NT2/D1 (cell line): ENCODE results near the gene HNRNPC.

Source experiments
- DNase-seq: peaks from one replicate; pipeline ENCODE4 v3.0.0-alpha.2; 2011; ENCODE audit warnings: low read depth, low spot score
- H3K27me3 ChIP-seq: 2 replicates; pipeline ENCODE4 v1.6.0; 2011; ENCODE audit warnings: mild to moderate bottlenecking; ENCODE audit not compliant: insufficient read length, insufficient read depth
- H3K36me3 ChIP-seq: 2 replicates; pipeline ENCODE4 v1.6.1; 2011; ENCODE audit warnings: mild to moderate bottlenecking, low read length, mixed read lengths; ENCODE audit not compliant: insufficient read depth, insufficient read length
- H3K4me1 ChIP-seq: 2 replicates; pipeline ENCODE4 v1.5.1; 2011; ENCODE audit not compliant: insufficient read depth, insufficient read length
- H3K4me3 ChIP-seq: 2 replicates; pipeline ENCODE4 v1.5.1; 2011; ENCODE audit warnings: low read depth; ENCODE audit not compliant: insufficient read length
- H3K9ac ChIP-seq: 2 replicates; pipeline ENCODE4 v1.6.0; 2011; ENCODE audit warnings: low read depth; ENCODE audit not compliant: insufficient read length
- H3K9me3 ChIP-seq: 2 replicates; pipeline ENCODE4 v1.5.1; 2011; ENCODE audit warnings: mild to moderate bottlenecking, low read length; ENCODE audit not compliant: insufficient read depth
- SUZ12 ChIP-seq: IDR thresholded peaks from 2 replicates; pipeline ENCODE4 v1.6.1; 2011; ENCODE audit not compliant: insufficient read length, insufficient read depth; ENCODE audit errors: extremely low read depth
- YY1 ChIP-seq: IDR thresholded peaks from 2 replicates; pipeline ENCODE4 v1.6.1; 2011; ENCODE audit not compliant: insufficient read length, insufficient read depth
- ZNF274 ChIP-seq: IDR thresholded peaks from 2 replicates; pipeline ENCODE4 v1.6.1; 2011; ENCODE audit warnings: mild to moderate bottlenecking, low read depth, low read length

The HNRNPC gene

GRCh38 chr14:21267886-21268616 is 1.2 kb downstream of the HNRNPC start:
- no peaks in the 10 kb centered on the region for H3K9me3 ChIP-seq
- peak overlapping the region; percentile 96 for H3K4me3 ChIP-seq
- no peaks in the 10 kb centered on the region for H3K4me1 ChIP-seq
- H3K9ac ChIP-seq, result peak overlapping the region; percentile 98
- H3K27me3 ChIP-seq, result no peaks in the 10 kb centered on the region
- TF ChIP-seq ZNF274, result no peak
- peaks cover 55% of the 10 kb centered on the region for H3K36me3 ChIP-seq
- DNase-seq, result no peak

GRCh38 chr14:21267431-21267845 is 1.8 kb downstream of the HNRNPC start:
- no peaks in the 10 kb centered on the region for H3K27me3 ChIP-seq
- no peaks in the 10 kb centered on the region for H3K9me3 ChIP-seq
- H3K4me1 ChIP-seq, result no peaks in the 10 kb centered on the region
- TF ChIP-seq YY1 (no peak), SUZ12 (no peak), ZNF274 (no peak)
- peak overlapping the region; percentile 96 for H3K4me3 ChIP-seq
- H3K36me3 ChIP-seq, result peaks cover 61% of the 10 kb centered on the region
- no peak for DNase-seq
- peak overlapping the region; percentile 98 for H3K9ac ChIP-seq

GRCh38 chr14:21264025-21264801 is 5.0 kb downstream of the HNRNPC start:
- DNase-seq, result no peak
- Histone ChIP-seq H3K27me3 (no peaks in the 10 kb centered on the region), H3K9ac (no peak overlapping the region), H3K4me1 (no peaks in the 10 kb centered on the region), H3K9me3 (no peaks in the 10 kb centered on the region), H3K4me3 (peak overlapping the region; percentile 16), H3K36me3 (peaks cover 88% of the 10 kb centered on the region)
- TF ChIP-seq SUZ12 (no peak), ZNF274 (no peak), YY1 (no peak)

- Histone ChIP-seq H3K36me3 (peaks cover 90% of the 10 kb centered on the region), H3K9ac (no peak overlapping the region), H3K4me1 (no peaks in the 10 kb centered on the region), H3K4me3 (peak overlapping the region; percentile 16), H3K27me3 (no peaks in the 10 kb centered on the region), H3K9me3 (no peaks in the 10 kb centered on the region)
- TF ChIP-seq YY1 (no peak), ZNF274 (no peak), SUZ12 (no peak)
- no peak for DNase-seq
Measured at GRCh38 chr14:21263284-21264024, 5.8 kb downstream of the HNRNPC start.

GRCh38 chr14:21262410-21262809 is 6.8 kb downstream of the HNRNPC start:
- Histone ChIP-seq H3K27me3 (no peaks in the 10 kb centered on the region), H3K9me3 (no peaks in the 10 kb centered on the region), H3K4me1 (no peaks in the 10 kb centered on the region), H3K4me3 (no peak overlapping the region), H3K9ac (no peak overlapping the region), H3K36me3 (peaks cover 90% of the 10 kb centered on the region)
- no peak for TF ChIP-seq ZNF274
- no peak for TF ChIP-seq YY1
- TF ChIP-seq SUZ12, result no peak
- DNase-seq, result no peak

- peaks cover 93% of the 10 kb centered on the region for H3K36me3 ChIP-seq
- no peak overlapping the region for H3K4me3 ChIP-seq
- H3K27me3 ChIP-seq, result no peaks in the 10 kb centered on the region
- TF ChIP-seq YY1, result no peak
- TF ChIP-seq ZNF274, result no peak
- no peak for TF ChIP-seq SUZ12
- H3K9ac ChIP-seq, result no peak overlapping the region
- DNase-seq, result no peak
- no peaks in the 10 kb centered on the region for H3K4me1 ChIP-seq
- no peaks in the 10 kb centered on the region for H3K9me3 ChIP-seq
Measured at GRCh38 chr14:21261824-21262223, 7.4 kb downstream of the HNRNPC start.
